ENCODE results near the gene CPT2.
"Not testable (repeated sequence)": the region's sequence is repeated elsewhere in the genome, so short reads cannot be mapped to it uniquely, and the experiment has no call there.

Gene CPT2

DNA sequence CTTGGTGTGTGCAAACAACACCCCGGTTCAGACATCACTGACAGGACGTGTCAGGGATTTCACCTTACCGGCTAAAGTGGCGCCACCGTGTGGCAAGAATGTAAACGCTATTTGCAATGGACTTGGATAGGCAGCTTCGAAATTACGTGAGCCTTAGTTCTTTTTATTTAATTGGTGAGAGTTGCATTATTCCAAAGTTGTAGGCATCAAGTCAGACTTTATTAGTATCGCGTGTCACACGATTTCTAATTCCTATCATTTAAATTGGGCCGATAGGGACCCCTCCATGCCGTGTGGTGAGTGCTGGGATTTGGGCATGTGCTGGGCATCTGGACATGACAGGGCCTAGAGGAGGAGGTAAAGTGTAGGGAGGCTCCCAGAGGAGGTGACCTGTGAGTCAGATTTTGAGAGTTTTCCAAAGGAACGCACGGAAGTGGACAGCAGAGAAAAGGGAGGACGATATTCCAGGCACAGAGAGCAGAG is 14.5 kb upstream of the CPT2 start:
- TF ChIP-seq, protein P1, sequence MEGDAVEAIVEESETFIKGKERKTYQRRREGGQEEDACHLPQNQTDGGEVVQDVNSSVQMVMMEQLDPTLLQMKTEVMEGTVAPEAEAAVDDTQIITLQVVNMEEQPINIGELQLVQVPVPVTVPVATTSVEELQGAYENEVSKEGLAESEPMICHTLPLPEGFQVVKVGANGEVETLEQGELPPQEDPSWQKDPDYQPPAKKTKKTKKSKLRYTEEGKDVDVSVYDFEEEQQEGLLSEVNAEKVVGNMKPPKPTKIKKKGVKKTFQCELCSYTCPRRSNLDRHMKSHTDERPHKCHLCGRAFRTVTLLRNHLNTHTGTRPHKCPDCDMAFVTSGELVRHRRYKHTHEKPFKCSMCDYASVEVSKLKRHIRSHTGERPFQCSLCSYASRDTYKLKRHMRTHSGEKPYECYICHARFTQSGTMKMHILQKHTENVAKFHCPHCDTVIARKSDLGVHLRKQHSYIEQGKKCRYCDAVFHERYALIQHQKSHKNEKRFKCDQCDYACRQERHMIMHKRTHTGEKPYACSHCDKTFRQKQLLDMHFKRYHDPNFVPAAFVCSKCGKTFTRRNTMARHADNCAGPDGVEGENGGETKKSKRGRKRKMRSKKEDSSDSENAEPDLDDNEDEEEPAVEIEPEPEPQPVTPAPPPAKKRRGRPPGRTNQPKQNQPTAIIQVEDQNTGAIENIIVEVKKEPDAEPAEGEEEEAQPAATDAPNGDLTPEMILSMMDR (conservative IDR thresholded peaks at IDR 0.05): peak; percentile 95
- no peak for TF ChIP-seq ZFX (IDR thresholded peaks at IDR 0.05)
- H3K27ac ChIP-seq: no peak overlapping the region

DNA sequence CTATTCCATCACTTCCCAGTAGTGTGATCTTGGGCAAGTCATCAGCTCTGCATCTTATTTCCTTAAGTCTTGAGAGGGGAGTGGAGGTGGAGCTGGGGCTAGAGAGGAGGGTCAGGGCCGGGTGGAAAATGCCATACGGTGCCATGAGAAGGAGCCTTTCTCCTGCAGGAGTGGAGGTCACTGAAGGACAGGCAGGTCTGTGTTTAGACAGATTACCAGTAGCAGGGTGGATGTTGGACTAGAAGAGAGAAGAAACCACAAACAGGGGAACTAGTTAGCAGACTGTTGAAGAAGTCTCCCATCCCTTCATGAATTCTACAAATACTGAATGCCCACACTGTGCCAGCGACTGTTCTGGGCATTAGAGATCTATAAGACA is 13.9 kb upstream of the CPT2 start:
- H3K27ac ChIP-seq: no peak overlapping the region

DNA sequence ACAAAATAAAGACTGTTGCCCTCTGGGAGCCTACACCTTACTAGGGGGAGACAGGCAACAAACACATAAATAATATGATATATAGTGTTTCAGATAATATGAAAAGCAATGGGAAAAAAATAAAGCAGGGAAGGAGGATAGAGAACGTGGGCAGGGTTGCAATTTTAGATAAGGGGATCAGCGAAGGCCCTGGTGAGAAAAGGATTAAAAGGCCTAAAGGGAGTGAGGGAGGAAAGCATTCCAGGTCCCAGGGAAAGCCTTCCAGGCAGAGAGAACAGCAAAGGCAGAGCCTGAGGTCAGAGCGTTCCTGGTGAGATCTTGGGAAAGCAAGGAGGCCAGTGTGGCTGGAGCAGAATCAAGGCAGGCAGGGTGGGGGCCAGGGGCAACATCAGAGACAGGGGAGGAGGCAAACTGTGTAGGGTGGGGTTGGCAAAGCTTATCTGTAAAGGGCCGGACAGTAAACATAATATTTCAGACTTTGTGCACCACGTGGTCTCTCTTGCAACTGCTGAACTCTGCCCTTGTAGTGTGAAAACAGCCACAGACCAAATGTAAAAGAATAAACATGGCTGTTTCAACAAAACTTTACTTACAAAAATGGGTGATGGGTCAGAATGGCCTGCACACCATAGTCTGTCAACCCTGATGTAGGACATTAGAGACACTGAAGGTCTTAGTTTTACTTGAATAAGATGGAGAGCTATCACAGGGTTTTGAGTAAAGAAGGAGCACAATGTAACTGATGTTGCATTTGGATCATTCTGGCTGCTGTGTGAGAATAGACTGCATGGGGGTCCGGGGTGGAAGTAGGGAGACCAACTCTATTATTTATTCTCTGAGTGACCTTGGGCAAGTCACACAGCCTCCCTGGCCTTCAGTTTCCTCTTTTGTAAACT is 13.3 kb upstream of the CPT2 start:
- TF ChIP-seq, protein P1 (conservative IDR thresholded peaks at IDR 0.05): no peak
- no peak for TF ChIP-seq ZFX (IDR thresholded peaks at IDR 0.05)
- H3K27ac ChIP-seq: no peak overlapping the region

More for the DNA sequence above, 13.9 kb upstream of the CPT2 start:
- TF ChIP-seq, protein P1 (conservative IDR thresholded peaks at IDR 0.05): no peak
- TF ChIP-seq ZFX (IDR thresholded peaks at IDR 0.05): no peak

DNA sequence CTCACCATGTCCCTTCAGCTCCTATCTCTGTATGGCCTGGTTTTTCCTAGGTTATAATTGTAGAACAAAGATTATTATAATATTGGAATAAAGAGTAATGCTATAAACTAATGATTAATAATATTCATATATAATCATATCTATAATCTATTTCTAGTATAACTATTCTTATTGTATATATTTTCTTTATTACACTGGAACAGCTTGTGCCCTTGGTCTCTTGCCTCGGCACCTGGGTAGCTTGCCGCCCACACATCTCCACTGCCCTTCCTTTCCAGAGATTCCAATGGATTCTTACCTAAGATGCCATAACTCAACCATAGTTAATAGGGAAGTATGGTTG is 10.7 kb upstream of the CPT2 start:
- TF ChIP-seq, protein P1 (conservative IDR thresholded peaks at IDR 0.05): peak; percentile 70
- not testable (repeated sequence) for H3K27ac ChIP-seq

DNA sequence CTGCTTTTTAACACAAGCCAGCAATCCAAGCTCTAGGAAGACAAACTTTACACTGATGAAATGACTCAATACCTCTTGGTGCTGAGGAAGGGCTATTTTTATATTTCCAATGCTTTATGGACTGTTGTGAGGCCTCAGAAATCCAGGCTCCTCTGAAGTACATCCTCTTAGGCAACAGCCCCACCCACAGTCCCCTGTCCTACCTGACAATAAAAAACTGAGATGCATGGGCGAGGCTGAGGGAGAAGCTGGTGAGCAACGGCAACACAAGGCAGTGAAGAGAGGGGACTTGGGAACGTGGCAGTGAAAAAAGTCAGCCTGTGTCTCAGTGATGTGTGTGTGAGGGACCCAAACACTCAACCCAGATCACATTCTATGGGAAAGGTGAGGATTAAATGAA is 10.1 kb upstream of the CPT2 start:
- TF ChIP-seq, protein P1 (conservative IDR thresholded peaks at IDR 0.05): no peak
- no peak for TF ChIP-seq ZFX (IDR thresholded peaks at IDR 0.05)
- no peak overlapping the region for H3K27ac ChIP-seq

DNA sequence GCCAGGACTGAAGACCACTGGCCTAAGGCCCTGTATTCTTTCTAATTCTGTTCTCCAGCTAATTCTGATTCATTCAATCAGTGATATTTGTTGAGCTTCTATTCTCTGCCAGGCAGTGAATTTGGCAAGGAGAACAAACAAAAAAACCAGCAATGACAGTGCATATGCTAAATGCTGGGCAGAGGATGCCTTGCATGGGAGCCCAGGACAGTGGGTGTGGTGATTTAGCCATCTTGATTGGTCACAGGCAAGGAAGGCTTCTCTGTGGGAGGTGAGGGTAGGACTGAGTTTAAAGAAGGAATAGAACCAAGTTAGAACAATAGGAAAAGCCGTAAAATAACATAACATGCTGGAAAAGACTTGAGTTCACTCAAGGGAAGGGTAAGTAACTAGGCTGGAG is 9.2 kb upstream of the CPT2 start:
- H3K27ac ChIP-seq: no peak overlapping the region
- TF ChIP-seq ZFX (IDR thresholded peaks at IDR 0.05): no peak
- TF ChIP-seq, protein P1 (conservative IDR thresholded peaks at IDR 0.05): no peak

DNA sequence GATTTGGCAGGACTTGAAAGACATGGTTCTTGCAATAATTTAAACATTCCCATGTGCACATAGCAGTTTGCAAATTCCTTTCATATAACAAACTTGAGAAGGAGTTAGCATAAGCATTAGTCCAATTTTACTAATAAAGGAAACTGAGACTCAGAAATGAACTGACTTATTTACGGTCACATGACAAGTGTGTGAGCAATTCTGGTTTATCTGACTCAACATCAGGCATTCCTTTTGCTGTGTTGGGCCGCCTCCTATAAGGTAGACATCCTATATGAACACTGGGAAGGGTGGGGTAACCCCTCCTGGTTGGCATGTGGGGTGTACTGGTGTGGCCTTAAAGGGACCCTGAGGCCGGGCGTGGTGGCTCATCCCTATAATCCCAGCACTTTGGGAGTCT is 8.5 kb upstream of the CPT2 start:
- no peak for TF ChIP-seq ZFX (IDR thresholded peaks at IDR 0.05)
- TF ChIP-seq, protein P1 (conservative IDR thresholded peaks at IDR 0.05): no peak
- no peak overlapping the region for H3K27ac ChIP-seq

All from C4-2B (cell line).